Measurements from ENCODE around the gene CETP.
A peak's percentile ranks its signal among the peaks of the same experiment; 100 is the strongest.

Gene CETP

GRCh38 chr16:56935201-56935600, 26.5 kb upstream of the CETP start:
- no peak for DNase-seq

- no peak for DNase-seq
Measured at GRCh38 chr16:56936491-56936890, 25.3 kb upstream of the CETP start.

GRCh38 chr16:56936950-56937349, 24.8 kb upstream of the CETP start:
- no peak for DNase-seq

GRCh38 chr16:56938664-56939513, 22.9 kb upstream of the CETP start:
- peak in 1 of 2 donors; percentile 33 for DNase-seq

GRCh38 chr16:56939801-56940200, 21.9 kb upstream of the CETP start:
- DNase-seq, result no peak

GRCh38 chr16:56941092-56941491, 20.7 kb upstream of the CETP start:
- DNase-seq, result no peak

GRCh38 chr16:56941856-56942331, 19.9 kb upstream of the CETP start:
- no peak for DNase-seq

- no peak for DNase-seq
Measured at GRCh38 chr16:56943761-56944375, 17.9 kb upstream of the CETP start.

- DNase-seq, result no peak
Measured at GRCh38 chr16:56944954-56945839, 16.6 kb upstream of the CETP start.

- DNase-seq, result no peak
Measured at GRCh38 chr16:56945847-56946527, 15.8 kb upstream of the CETP start.

GRCh38 chr16:56946767-56947603, 14.8 kb upstream of the CETP start:
- DNase-seq, result no peak

GRCh38 chr16:56947604-56947995, 14.2 kb upstream of the CETP start:
- no peak for DNase-seq

- no peak for DNase-seq
Measured at GRCh38 chr16:56948234-56948633, 13.5 kb upstream of the CETP start.

GRCh38 chr16:56950051-56950450, 11.7 kb upstream of the CETP start:
- DNase-seq, result no peak

- no peak for DNase-seq
Measured at GRCh38 chr16:56950455-56950854, 11.3 kb upstream of the CETP start.

- peak; percentile 45 to 54 for DNase-seq
Measured at GRCh38 chr16:56950881-56951771, 10.6 kb upstream of the CETP start.

- DNase-seq, result no peak
Measured at GRCh38 chr16:56953006-56953405, 8.7 kb upstream of the CETP start.

- DNase-seq, result no peak
Measured at GRCh38 chr16:56956076-56956475, 5.7 kb upstream of the CETP start.

GRCh38 chr16:56956756-56957155, 5.0 kb upstream of the CETP start:
- no peak for DNase-seq

GRCh38 chr16:56960681-56961281, 969 bp upstream of the CETP start:
- DNase-seq, result no peak

Data from stimulated activated CD4-positive, alpha-beta T cell treated with anti-CD3 and anti-CD28 coated beads, Interleukin-2, amount 100 ng/mL, for 48 hours (primary cell).